NCI-H1436 (cell line): Measurements from ENCODE around the gene CERKL.

Experiments used
- DNase-seq: peaks from one replicate; lab custom pipeline; 2025; lab: John Stamatoyannopoulos, UW

CERKL gene

GRCh38 chr2:181678861-181679543, 22.1 kb upstream of the CERKL start:
- DNase-seq = no peak

- DNase-seq = no peak
These were observed 21.1 kb upstream of the CERKL start for GRCh38 chr2:181677912-181678586.

- DNase-seq = no peak
These were observed 18.3 kb upstream of the CERKL start for GRCh38 chr2:181675254-181675653.

- DNase-seq = no peak
These were observed 17.6 kb upstream of the CERKL start for GRCh38 chr2:181674461-181674860.

GRCh38 chr2:181673173-181673572, 16.3 kb upstream of the CERKL start:
- peak; percentile 19 for DNase-seq

GRCh38 chr2:181672255-181673008, 15.5 kb upstream of the CERKL start:
- DNase-seq = no peak

GRCh38 chr2:181670632-181671031, 13.7 kb upstream of the CERKL start:
- DNase-seq = no peak

- no peak for DNase-seq
These were observed 10.3 kb upstream of the CERKL start for GRCh38 chr2:181667234-181667633.

- no peak for DNase-seq
These were observed 5.4 kb upstream of the CERKL start for GRCh38 chr2:181662287-181662686.

- DNase-seq = no peak
These were observed 3.3 kb upstream of the CERKL start for GRCh38 chr2:181660181-181660580.

GRCh38 chr2:181658444-181658843, 1.5 kb upstream of the CERKL start:
- peak; percentile 39 for DNase-seq

GRCh38 chr2:181657379-181657778, 474 bp upstream of the CERKL start:
- DNase-seq = peak; percentile 61

GRCh38 chr2:181655519-181655918, 1.4 kb downstream of the CERKL start:
- DNase-seq = no peak

GRCh38 chr2:181649436-181649979, 7.4 kb downstream of the CERKL start:
- no peak for DNase-seq

- no peak for DNase-seq
These were observed 8.3 kb downstream of the CERKL start for GRCh38 chr2:181648478-181649155.

- DNase-seq = no peak
These were observed 10.4 kb downstream of the CERKL start for GRCh38 chr2:181646415-181646987.

GRCh38 chr2:181643151-181643550, 13.8 kb downstream of the CERKL start:
- DNase-seq = no peak

- DNase-seq = no peak
These were observed 14.8 kb downstream of the CERKL start for GRCh38 chr2:181642086-181642485.

- no peak for DNase-seq
These were observed 17.2 kb downstream of the CERKL start for GRCh38 chr2:181639686-181640085.

GRCh38 chr2:181632733-181633401, 24.0 kb downstream of the CERKL start:
- peak; percentile 79 for DNase-seq
